Activated CD4-positive, alpha-beta T cell treated with anti-CD3 and anti-CD28 coated beads, Interleukin-2, amount 10 ng/mL, durations not matched to agents 24 days and 14 days (primary cell): ENCODE results near the gene WASF3. TPM values are rescaled to one million over a fixed set of nuclear protein-coding genes. Genes with fewer than 3 reads are reported as not detected.
A peak's percentile ranks its signal among the peaks of the same experiment; 100 is the strongest.
"Not testable (repeated sequence)": the region's sequence is repeated elsewhere in the genome, so short reads cannot be mapped to it uniquely, and the experiment has no call there.

Experiments
- DNase-seq: peaks from one replicate; pipeline ENCODE4 v3.0.0; 2022
- H3K27ac Mint-ChIP-seq: one replicate; pipeline ENCODE4 v1.8.0; 2022; ENCODE audit warnings: mild to moderate bottlenecking, mixed read lengths
- H3K27me3 Mint-ChIP-seq: one replicate; pipeline ENCODE4 v1.8.0; 2022; ENCODE audit warnings: mixed read lengths
- H3K36me3 Mint-ChIP-seq: one replicate; pipeline ENCODE4 v1.8.0; 2022; ENCODE audit warnings: low read depth, mild to moderate bottlenecking, mixed read lengths
- H3K4me1 Mint-ChIP-seq: one replicate; pipeline ENCODE4 v1.8.0; 2021; ENCODE audit warnings: mixed read lengths
- H3K4me3 Mint-ChIP-seq: one replicate; pipeline ENCODE4 v1.8.0; 2022; ENCODE audit warnings: mild to moderate bottlenecking, moderate library complexity, mixed read lengths
- H3K9me3 Mint-ChIP-seq: one replicate; pipeline ENCODE4 v1.8.0; 2021; ENCODE audit warnings: mixed read lengths
- intact Hi-C: fragments of 100-400 bp; cut with micrococcal nuclease; formaldehyde crosslinking; loops from one replicate; pipeline ENCODE4 v1.15.1; 2023
- total RNA-seq: library from RNA; stranded (reverse); gene quantifications from 2 replicates; pipeline ENCODE4 v1.2.3, GENCODE V29; 2022

WASF3 gene
- total RNA-seq, 1 donor from 2014 or later: 0.07 TPM

GRCh38 chr13:26605845-26606244 lies 48.4 kb downstream of the WASF3 start:
- intact Hi-C loops: no loop called here
- Mint-ChIP-seq H3K36me3 (no peaks in the 10 kb centered on the region), H3K4me1 (peaks cover 8% of the 10 kb centered on the region), H3K4me3 (no peak overlapping the region), H3K27ac (no peak overlapping the region), H3K27me3 (peaks cover 5% of the 10 kb centered on the region), H3K9me3 (no peaks in the 10 kb centered on the region)
- peak; percentile 48 for DNase-seq

- H3K4me1 Mint-ChIP-seq: peaks cover 2% of the 10 kb centered on the region
Measured at GRCh38 chr13:26606631-26607030, 49.1 kb downstream of the WASF3 start.

GRCh38 chr13:26614721-26615120 lies 57.2 kb downstream of the WASF3 start:
- peaks cover 2% of the 10 kb centered on the region for H3K4me1 Mint-ChIP-seq

More at GRCh38 chr13:26606631-26607030, 49.1 kb downstream of the WASF3 start:
- peak; percentile 26 for DNase-seq
- Mint-ChIP-seq H3K27ac (no peak overlapping the region), H3K9me3 (no peaks in the 10 kb centered on the region), H3K4me3 (no peak overlapping the region), H3K27me3 (peaks cover 5% of the 10 kb centered on the region), H3K36me3 (no peaks in the 10 kb centered on the region)
- intact Hi-C loops: no loop called here

GRCh38 chr13:26616126-26616525 lies 58.6 kb downstream of the WASF3 start:
- Mint-ChIP-seq H3K4me3 (no peak overlapping the region), H3K4me1 (peaks cover 2% of the 10 kb centered on the region), H3K36me3 (no peaks in the 10 kb centered on the region), H3K27me3 (peaks cover 8% of the 10 kb centered on the region), H3K9me3 (no peaks in the 10 kb centered on the region), H3K27ac (no peak overlapping the region)
- no peak for DNase-seq
- intact Hi-C loops: no loop called here

More at GRCh38 chr13:26614721-26615120, 57.2 kb downstream of the WASF3 start:
- Mint-ChIP-seq H3K9me3 (no peaks in the 10 kb centered on the region), H3K36me3 (no peaks in the 10 kb centered on the region), H3K27ac (no peak overlapping the region), H3K4me3 (no peak overlapping the region), H3K27me3 (peaks cover 11% of the 10 kb centered on the region)
- intact Hi-C loops: no loop called here
- no peak for DNase-seq

DNA sequence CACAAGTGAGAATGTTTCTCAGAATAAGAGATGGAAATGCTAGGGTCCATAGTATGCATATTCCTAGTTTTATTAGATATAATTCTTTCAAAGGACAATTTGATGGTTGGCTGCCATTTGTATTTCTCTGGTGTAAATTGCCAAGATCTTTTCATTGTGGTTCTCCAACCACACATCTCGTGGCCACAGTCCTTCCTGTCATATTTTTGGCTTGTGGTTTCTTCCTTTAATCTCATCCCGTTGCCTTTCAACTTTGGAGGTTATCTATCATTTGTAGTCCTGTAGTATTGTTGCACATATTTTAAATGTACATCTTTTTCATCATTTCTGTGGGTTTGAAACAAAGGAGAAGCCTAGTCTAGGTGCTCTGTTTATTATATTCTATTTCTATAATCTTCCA lies 61.2 kb downstream of the WASF3 start:
- Mint-ChIP-seq H3K27me3 (peaks cover 7% of the 10 kb centered on the region), H3K4me1 (peaks cover 2% of the 10 kb centered on the region), H3K9me3 (no peaks in the 10 kb centered on the region), H3K4me3 (no peak overlapping the region), H3K36me3 (no peaks in the 10 kb centered on the region), H3K27ac (no peak overlapping the region)
- DNase-seq: no peak
- intact Hi-C loops: no loop called here

DNA sequence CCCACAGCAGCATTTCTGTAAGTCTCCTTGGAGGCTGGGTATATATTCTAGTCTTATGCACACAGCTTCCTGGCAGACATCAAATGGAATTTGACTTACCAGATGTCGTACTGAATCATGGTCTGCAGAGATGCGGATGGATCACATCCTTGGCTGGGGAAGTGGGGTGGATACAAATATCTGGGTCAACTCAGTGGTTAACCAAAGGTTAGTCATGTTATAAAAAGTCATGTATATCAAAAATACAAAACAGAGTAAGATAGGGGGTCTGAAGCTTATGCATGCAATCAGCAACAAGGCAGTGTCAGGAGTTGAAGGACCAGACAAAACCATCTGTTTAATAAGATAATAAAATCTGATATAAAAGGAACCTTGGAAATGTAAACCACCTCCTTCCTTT lies 61.9 kb downstream of the WASF3 start:
- peaks cover 4% of the 10 kb centered on the region for H3K9me3 Mint-ChIP-seq
- no peaks in the 10 kb centered on the region for H3K36me3 Mint-ChIP-seq
- DNase-seq: no peak
- intact Hi-C loops: no loop called here
- no peak overlapping the region for H3K4me3 Mint-ChIP-seq
- H3K4me1 Mint-ChIP-seq: peaks cover 2% of the 10 kb centered on the region
- no peak overlapping the region for H3K27ac Mint-ChIP-seq
- peaks cover 7% of the 10 kb centered on the region for H3K27me3 Mint-ChIP-seq

DNA sequence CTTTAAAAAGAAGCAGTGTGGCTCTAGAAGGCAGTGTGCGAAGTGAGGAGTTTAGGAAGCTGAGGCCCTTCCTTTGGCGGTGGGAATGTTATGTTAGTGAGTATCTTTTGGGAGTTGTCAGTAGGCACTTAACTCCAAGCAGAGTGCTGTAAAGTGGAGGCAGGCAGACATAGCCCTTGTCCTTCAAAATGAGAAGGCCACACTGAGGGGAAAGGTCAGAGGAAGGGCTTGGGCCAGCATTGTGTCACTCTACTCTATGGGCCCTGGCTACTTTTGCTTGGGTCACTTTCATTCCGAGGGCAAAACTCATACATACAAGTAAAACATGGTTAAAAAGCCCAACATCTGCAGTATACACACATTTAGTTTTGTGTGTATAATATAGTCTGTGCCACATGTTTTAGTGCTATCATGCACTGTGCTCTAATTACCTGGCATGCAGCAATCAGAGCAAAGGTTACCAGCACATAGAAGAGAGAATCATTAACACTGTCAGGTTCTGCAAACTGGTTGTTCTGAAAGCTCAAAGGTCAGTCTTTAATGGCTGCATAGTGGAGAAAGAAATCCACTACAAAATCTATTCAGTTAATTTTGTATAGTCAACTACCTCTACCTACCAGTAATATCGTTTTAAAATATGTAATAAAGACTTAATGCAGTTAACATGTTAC lies 64.4 kb downstream of the WASF3 start:
- Mint-ChIP-seq H3K27ac (no peak overlapping the region), H3K27me3 (peaks cover 4% of the 10 kb centered on the region), H3K9me3 (peaks cover 5% of the 10 kb centered on the region), H3K4me1 (peaks cover 2% of the 10 kb centered on the region), H3K36me3 (no peaks in the 10 kb centered on the region), H3K4me3 (no peak overlapping the region)
- DNase-seq: no peak
- intact Hi-C loops: no loop called here

GRCh38 chr13:26623125-26623524 lies 65.6 kb downstream of the WASF3 start:
- Mint-ChIP-seq H3K9me3 (peaks cover 5% of the 10 kb centered on the region), H3K4me3 (no peak overlapping the region), H3K27me3 (peaks cover 2% of the 10 kb centered on the region), H3K36me3 (no peaks in the 10 kb centered on the region), H3K27ac (no peak overlapping the region), H3K4me1 (peaks cover 2% of the 10 kb centered on the region)
- DNase-seq: no peak
- intact Hi-C loops: no loop called here

DNA sequence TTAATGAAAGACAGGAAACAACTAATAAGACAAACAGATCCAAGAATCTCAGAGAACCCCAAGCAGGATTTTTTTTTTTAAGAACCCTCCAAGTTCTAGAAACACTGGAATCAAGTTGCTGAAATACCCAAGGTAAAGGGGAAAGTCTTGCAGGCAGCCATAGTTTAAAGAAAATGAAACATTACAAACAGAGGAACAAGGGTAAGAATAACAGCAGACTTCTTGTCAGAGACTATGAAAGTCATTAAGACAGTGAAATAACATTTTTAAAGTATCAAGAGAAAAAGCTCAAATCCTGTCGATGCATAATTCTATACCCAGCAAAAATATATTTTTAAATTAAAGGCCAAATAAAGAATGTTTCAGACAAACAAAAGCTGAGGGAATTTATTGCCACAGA lies 67.1 kb downstream of the WASF3 start:
- Mint-ChIP-seq H3K27ac (no peak overlapping the region), H3K4me3 (no peak overlapping the region), H3K9me3 (peaks cover 5% of the 10 kb centered on the region), H3K27me3 (peaks cover 2% of the 10 kb centered on the region), H3K36me3 (no peaks in the 10 kb centered on the region), H3K4me1 (no peaks in the 10 kb centered on the region)
- no peak for DNase-seq
- intact Hi-C loops: no loop called here

- no peak for DNase-seq
- H3K27me3 Mint-ChIP-seq: no peaks in the 10 kb centered on the region
- intact Hi-C loops: no loop called here
- H3K27ac Mint-ChIP-seq: no peak overlapping the region
- H3K4me3 Mint-ChIP-seq: no peak overlapping the region
- no peaks in the 10 kb centered on the region for H3K4me1 Mint-ChIP-seq
- no peaks in the 10 kb centered on the region for H3K36me3 Mint-ChIP-seq
- H3K9me3 Mint-ChIP-seq: peaks cover 5% of the 10 kb centered on the region
Measured at GRCh38 chr13:26626271-26626670, 68.8 kb downstream of the WASF3 start.

DNA sequence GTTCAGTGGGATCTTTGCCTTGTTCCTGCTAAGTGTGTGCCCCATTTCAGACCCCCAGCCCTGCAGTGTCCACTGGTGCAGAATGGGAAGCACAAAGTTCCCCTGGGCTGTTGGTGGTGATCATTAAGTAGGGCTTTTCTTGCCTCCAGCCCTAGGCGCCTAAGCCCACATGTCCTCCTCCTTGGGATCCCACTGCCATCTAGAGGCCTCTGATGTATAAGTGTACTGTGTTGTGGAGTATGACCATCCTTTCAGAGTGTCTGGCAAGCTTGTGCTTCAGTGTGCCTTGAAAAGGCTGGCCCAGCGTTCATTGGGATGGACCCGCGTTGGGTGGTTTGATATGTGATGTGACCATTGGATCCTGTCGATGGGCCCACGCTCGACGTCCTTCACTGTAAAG lies 71.2 kb downstream of the WASF3 start:
- Mint-ChIP-seq H3K4me1 (no peaks in the 10 kb centered on the region), H3K9me3 (peaks cover 5% of the 10 kb centered on the region), H3K4me3 (no peak overlapping the region), H3K36me3 (no peaks in the 10 kb centered on the region), H3K27me3 (no peaks in the 10 kb centered on the region), H3K27ac (no peak overlapping the region)
- DNase-seq: no peak
- intact Hi-C loops: no loop called here

- H3K9me3 Mint-ChIP-seq: peaks cover 1% of the 10 kb centered on the region
- no peaks in the 10 kb centered on the region for H3K36me3 Mint-ChIP-seq
- no peak overlapping the region for H3K27ac Mint-ChIP-seq
- no peak overlapping the region for H3K4me3 Mint-ChIP-seq
- DNase-seq: no peak
- intact Hi-C loops: no loop called here
- no peaks in the 10 kb centered on the region for H3K27me3 Mint-ChIP-seq
- H3K4me1 Mint-ChIP-seq: no peaks in the 10 kb centered on the region
Measured at GRCh38 chr13:26629260-26629825, 71.9 kb downstream of the WASF3 start.

GRCh38 chr13:26635634-26636033 lies 78.2 kb downstream of the WASF3 start:
- H3K4me1 Mint-ChIP-seq, intact Hi-C loops, H3K27me3 Mint-ChIP-seq, DNase-seq, H3K27ac Mint-ChIP-seq, H3K4me3 Mint-ChIP-seq, H3K36me3 Mint-ChIP-seq: not testable (repeated sequence)
- H3K9me3 Mint-ChIP-seq: peaks cover 18% of the 10 kb centered on the region

DNA sequence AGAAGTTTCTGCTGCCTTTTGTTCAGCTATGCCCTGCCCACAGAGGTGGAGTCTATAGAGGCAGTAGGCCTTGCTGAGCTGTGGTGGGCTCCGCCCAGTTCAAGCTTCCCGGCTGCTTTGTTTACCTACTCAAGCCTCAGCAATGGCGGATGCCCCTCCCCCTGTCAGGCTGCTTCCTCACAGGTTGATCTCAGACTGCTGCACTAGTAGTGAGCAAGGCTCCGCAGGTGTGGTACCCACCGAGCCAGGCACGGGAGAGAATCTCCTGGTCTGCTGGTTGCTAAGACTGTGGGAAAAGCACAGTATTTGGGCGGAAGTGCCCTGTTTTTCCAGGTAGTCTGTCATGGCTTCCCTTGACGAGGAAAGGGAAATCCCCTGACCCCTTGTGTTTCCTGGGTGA lies 78.6 kb downstream of the WASF3 start:
- intact Hi-C loops, DNase-seq, H3K4me3 Mint-ChIP-seq, H3K27me3 Mint-ChIP-seq, H3K36me3 Mint-ChIP-seq, H3K27ac Mint-ChIP-seq, H3K4me1 Mint-ChIP-seq: not testable (repeated sequence)
- peaks cover 18% of the 10 kb centered on the region for H3K9me3 Mint-ChIP-seq

GRCh38 chr13:26646603-26647002 lies 89.1 kb downstream of the WASF3 start:
- Mint-ChIP-seq H3K4me3 (no peak overlapping the region), H3K4me1 (no peaks in the 10 kb centered on the region), H3K27ac (no peak overlapping the region), H3K27me3 (peaks cover 8% of the 10 kb centered on the region), H3K36me3 (no peaks in the 10 kb centered on the region), H3K9me3 (no peaks in the 10 kb centered on the region)
- DNase-seq: no peak
- intact Hi-C loops: no loop called here
